GM12878 (cell line): Measurements from ENCODE around the gene NBPF1. TPM values are rescaled to one million over a fixed set of nuclear protein-coding genes. Genes with fewer than 3 reads are reported as not detected.
A peak's percentile ranks its signal among the peaks of the same experiment; 100 is the strongest.

Experiments used
- CHD4 ChIP-seq: fragments of 200-600 bp; sonication (generic); IDR thresholded peaks from 2 replicates; pipeline ENCODE4 v1.6.1; 2016; ENCODE audit warnings: mild to moderate bottlenecking
- CUX1 ChIP-seq: IDR thresholded peaks from 2 replicates; pipeline ENCODE4 v1.6.1; 2012; ENCODE audit warnings: improper control_type of control experiment, low read depth, low read length; ENCODE audit not compliant: insufficient replicate concordance
- FOXK2 ChIP-seq: fragments of 450-650 bp; IDR thresholded peaks from 2 replicates; pipeline ENCODE4 v1.6.1; 2017; ENCODE audit warnings: mild to moderate bottlenecking, moderate library complexity
- GATAD2B ChIP-seq: fragments of 450-650 bp; conservative IDR thresholded peaks from 2 replicates; pipeline ENCODE4 v1.6.1; 2017; ENCODE audit warnings: low read depth, mild to moderate bottlenecking, moderate library complexity
- MAX ChIP-seq: IDR thresholded peaks from 2 replicates; pipeline ENCODE4 v1.6.1; 2012; ENCODE audit warnings: low read depth, low read length, improper control_type of control experiment
- NFIC ChIP-seq: IDR thresholded peaks from 2 replicates; pipeline ENCODE4 v1.6.1; 2012; ENCODE audit warnings: low read depth, mild to moderate bottlenecking, inconsistent platforms, low read length, moderate library complexity
- NR2C2 ChIP-seq: IDR thresholded peaks from 2 replicates; pipeline ENCODE4 v1.6.1; 2011; ENCODE audit warnings: borderline replicate concordance, low read depth; ENCODE audit not compliant: control insufficient read depth, insufficient read length
- POU2F2 ChIP-seq: IDR thresholded peaks from 3 replicates; pipeline ENCODE4 v1.6.1; 2011; ENCODE audit warnings: low read depth, mild to moderate bottlenecking, low read length, borderline replicate concordance
- RB1 ChIP-seq: fragments of 450-650 bp; formaldehyde crosslinking; IDR thresholded peaks from 2 replicates; pipeline ENCODE4 v1.6.1; 2017; ENCODE audit warnings: mild to moderate bottlenecking, borderline replicate concordance
- SIN3A ChIP-seq: IDR thresholded peaks from 2 replicates; pipeline ENCODE4 v1.6.1; 2012; ENCODE audit warnings: low read depth, low read length, improper control_type of control experiment
- SP1 ChIP-seq: IDR thresholded peaks from one replicate; pipeline ENCODE4 v1.6.1; 2011; ENCODE audit warnings: low read depth, low read length
- SREBF1 ChIP-seq: IDR thresholded peaks from 2 replicates; pipeline ENCODE4 v1.6.1; 2012; ENCODE audit warnings: mild to moderate bottlenecking, low read length
- SUPT20H ChIP-seq: IDR thresholded peaks from 2 replicates; pipeline ENCODE4 v1.6.1; 2011; ENCODE audit warnings: low read depth, mild to moderate bottlenecking, low read length, moderate library complexity, borderline replicate concordance; ENCODE audit not compliant: control insufficient read depth
- TCF3 ChIP-seq: IDR thresholded peaks from 2 replicates; pipeline ENCODE4 v1.6.1; 2012; ENCODE audit warnings: low read depth, mild to moderate bottlenecking, low read length, borderline replicate concordance; ENCODE audit not compliant: insufficient read depth
- YBX1 ChIP-seq: fragments of 450-650 bp; IDR thresholded peaks from 2 replicates; pipeline ENCODE4 v1.6.1; 2016; ENCODE audit warnings: antibody characterized with exemption
- ZNF274 ChIP-seq: IDR thresholded peaks from one replicate; pipeline ENCODE4 v1.8.0; 2011; ENCODE audit not compliant: insufficient read length, insufficient read depth
- ZNF384 ChIP-seq: IDR thresholded peaks from 2 replicates; pipeline ENCODE4 v1.6.1; 2012; ENCODE audit warnings: low read depth, mild to moderate bottlenecking, low read length, improper control_type of control experiment, borderline replicate concordance
- polyA plus RNA-seq, 11 experiments: library from polyadenylated mRNA; depleted of rRNA in 4 of 11; unstranded in 6 of 11; stranded (reverse) in 5 of 11; fragments of >200 nt; fragmentation: Nextera tagmentation in 4 of 11; fragmentation: Illumina TruSeq in 1 of 11; extraction: Ambion mirVana in 4 of 11; extraction: Trizol in 1 of 11; gene quantifications; 1 replicate in 1 of 11; 2 replicates in 10 of 11; pipeline versions ENCODE4 v1.2.1 to v1.2.3, GENCODE V29; 2011 to 2016; ENCODE audit warnings: inconsistent platforms in 2 of 11, missing spikeins in 2 of 11, low read depth in 1 of 11
- total RNA-seq, 4 experiments: library from RNA; depleted of rRNA in 3 of 4; stranded (reverse); fragments of >200 nt in 3 of 4; fragmentation: Illumina TruSeq in 1 of 4; extraction: Trizol in 1 of 4; gene quantifications; 2 replicates each; pipeline versions ENCODE4 v1.2.1 to v1.2.3, GENCODE V29; 2013 to 2021
- TF ChIP-seq, protein P1 (sequence below): fragments of 450-650 bp; formaldehyde crosslinking; IDR thresholded peaks from 2 replicates; pipeline ENCODE4 v1.4.0; 2020; ENCODE audit warnings: mild to moderate bottlenecking, moderate library complexity
- TF ChIP-seq, protein P2 (sequence below): IDR thresholded peaks from 2 replicates; pipeline ENCODE4 v1.6.1; 2011; ENCODE audit warnings: mild to moderate bottlenecking, low read depth, low read length, moderate library complexity; ENCODE audit not compliant: insufficient replicate concordance

The NBPF1 gene
- total and polyA plus RNA-seq, 10 of the 15 experiments (the other 5 are each of a cell fraction or from before 2014, with no cell fraction given), result 0.20 to 3.4 (median 0.71) TPM

DNA sequence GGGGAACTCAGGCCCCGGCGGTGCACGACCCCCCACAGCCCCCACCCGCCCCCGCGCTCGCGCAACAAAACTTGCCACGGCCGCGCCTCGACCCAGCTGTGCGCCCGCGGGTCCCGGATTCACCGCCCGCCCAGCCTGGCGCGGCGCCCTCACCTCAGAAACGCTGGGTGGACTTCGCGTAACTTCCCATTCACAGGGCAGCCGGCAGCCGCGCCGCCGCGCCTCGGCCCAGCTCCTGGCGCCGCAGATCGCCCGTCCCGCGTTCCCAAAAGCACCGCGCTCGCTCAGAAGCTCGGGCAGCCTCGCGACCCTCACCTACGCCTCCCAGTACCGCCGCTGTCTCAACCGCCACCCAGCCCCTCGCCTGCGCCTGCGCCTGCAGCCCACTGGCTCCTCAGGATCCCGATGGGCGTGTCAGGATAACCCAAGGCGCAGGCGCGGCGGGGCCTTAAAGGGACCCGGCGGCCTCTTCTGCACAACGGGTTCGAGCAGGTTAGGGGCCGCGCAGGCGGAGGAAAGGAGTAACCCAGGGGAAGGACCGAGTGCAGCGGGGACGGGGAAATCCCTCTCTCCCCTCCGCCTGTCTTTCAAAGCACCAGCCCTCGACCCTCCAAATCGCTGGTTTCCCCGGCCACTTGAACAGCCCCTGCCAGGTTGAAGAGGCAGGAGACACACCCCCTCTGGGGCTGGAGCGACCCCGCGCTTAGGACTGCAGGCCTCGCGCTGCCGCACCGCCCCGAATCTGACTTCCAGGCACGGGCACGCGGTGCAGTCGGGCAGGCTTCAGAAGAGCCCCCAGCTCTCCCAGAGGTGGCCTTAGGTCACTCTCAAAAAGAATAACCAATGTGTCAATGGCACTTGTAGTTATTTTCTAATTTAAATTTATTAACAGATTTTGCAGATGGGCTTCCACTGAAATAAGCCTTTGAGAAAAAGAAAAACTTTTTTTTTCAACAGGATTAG, at the start of gene NBPF1 (continued):
- TF ChIP-seq POU2F2 (no peak), CUX1 (no peak), NR2C2 (no peak), YBX1 (no peak), NFIC (no peak), ZNF274 (no peak), GATAD2B (peak; percentile 88), ZNF384 (no peak), CHD4 (no peak), SIN3A (0 out of 2 replicates have a peak, but pooled peaks have one; percentile 46), SUPT20H (no peak), SP1 (no peak), RB1 (peak; percentile 78), MAX (peak; percentile 13), FOXK2 (peak; percentile 15; the same call in 1 of the 2 replicates), SREBF1 (no peak), TCF3 (no peak)
- TF ChIP-seq, protein P1, sequence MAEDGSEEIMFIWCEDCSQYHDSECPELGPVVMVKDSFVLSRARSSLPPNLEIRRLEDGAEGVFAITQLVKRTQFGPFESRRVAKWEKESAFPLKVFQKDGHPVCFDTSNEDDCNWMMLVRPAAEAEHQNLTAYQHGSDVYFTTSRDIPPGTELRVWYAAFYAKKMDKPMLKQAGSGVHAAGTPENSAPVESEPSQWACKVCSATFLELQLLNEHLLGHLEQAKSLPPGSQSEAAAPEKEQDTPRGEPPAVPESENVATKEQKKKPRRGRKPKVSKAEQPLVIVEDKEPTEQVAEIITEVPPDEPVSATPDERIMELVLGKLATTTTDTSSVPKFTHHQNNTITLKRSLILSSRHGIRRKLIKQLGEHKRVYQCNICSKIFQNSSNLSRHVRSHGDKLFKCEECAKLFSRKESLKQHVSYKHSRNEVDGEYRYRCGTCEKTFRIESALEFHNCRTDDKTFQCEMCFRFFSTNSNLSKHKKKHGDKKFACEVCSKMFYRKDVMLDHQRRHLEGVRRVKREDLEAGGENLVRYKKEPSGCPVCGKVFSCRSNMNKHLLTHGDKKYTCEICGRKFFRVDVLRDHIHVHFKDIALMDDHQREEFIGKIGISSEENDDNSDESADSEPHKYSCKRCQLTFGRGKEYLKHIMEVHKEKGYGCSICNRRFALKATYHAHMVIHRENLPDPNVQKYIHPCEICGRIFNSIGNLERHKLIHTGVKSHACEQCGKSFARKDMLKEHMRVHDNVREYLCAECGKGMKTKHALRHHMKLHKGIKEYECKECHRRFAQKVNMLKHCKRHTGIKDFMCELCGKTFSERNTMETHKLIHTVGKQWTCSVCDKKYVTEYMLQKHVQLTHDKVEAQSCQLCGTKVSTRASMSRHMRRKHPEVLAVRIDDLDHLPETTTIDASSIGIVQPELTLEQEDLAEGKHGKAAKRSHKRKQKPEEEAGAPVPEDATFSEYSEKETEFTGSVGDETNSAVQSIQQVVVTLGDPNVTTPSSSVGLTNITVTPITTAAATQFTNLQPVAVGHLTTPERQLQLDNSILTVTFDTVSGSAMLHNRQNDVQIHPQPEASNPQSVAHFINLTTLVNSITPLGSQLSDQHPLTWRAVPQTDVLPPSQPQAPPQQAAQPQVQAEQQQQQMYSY (CRISPR knock-in tag), result no peak
- TF ChIP-seq, protein P2, sequence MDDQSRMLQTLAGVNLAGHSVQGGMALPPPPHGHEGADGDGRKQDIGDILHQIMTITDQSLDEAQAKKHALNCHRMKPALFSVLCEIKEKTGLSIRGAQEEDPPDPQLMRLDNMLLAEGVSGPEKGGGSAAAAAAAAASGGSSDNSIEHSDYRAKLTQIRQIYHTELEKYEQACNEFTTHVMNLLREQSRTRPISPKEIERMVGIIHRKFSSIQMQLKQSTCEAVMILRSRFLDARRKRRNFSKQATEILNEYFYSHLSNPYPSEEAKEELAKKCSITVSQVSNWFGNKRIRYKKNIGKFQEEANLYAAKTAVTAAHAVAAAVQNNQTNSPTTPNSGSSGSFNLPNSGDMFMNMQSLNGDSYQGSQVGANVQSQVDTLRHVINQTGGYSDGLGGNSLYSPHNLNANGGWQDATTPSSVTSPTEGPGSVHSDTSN, result no peak
